H1 (cell line): Measurements from ENCODE around the gene MCAT. TPM values are rescaled to one million over a fixed set of nuclear protein-coding genes. Genes with fewer than 3 reads are reported as not detected.
A peak's percentile ranks its signal among the peaks of the same experiment; 100 is the strongest.

Experiments
- CTCF ChIA-PET: fragments of 300-600 bp; sonication (Branson Sonifier 250); formaldehyde crosslinking; loops from one replicate; lab custom pipeline; 2021; ENCODE audit not compliant: partially characterized antibody; lab: Charles Lee
- POLR2A ChIA-PET: fragments of 300-600 bp; sonication (Branson Sonifier 250); formaldehyde crosslinking; loops from one replicate; lab custom pipeline; 2021; ENCODE audit warnings: inconsistent platforms; ENCODE audit not compliant: partially characterized antibody; lab: Charles Lee
- DNase-seq, 2 experiments: peaks; one replicate each; pipeline versions ENCODE4 v3.0.0 to v3.0.0-alpha.2; 2010 to 2022; ENCODE audit warnings: low spot score in 2 of 2, low read depth in 1 of 2, mixed read lengths in 1 of 2
- FAIRE-seq: peaks from 2 replicates; lab custom pipeline; 2011; peaks lifted over from hg19 to GRCh38; lab: Jason Lieb, UNC
- H2AFZ ChIP-seq: 2 replicates; pipeline ENCODE4 v1.8.1; 2012; ENCODE audit warnings: low read length, inconsistent platforms
- H2AK5ac ChIP-seq: 2 replicates; pipeline ENCODE4 v1.6.1; 2013; ENCODE audit warnings: low read depth, low read length
- H2BK120ac ChIP-seq: replicated peaks from 2 replicates; pipeline ENCODE3; 2013; ENCODE audit warnings: low read depth, low read length, inconsistent platforms
- H2BK12ac ChIP-seq: 2 replicates; pipeline ENCODE4 v1.6.1; 2013; ENCODE audit warnings: low read depth, low read length
- H2BK15ac ChIP-seq: 2 replicates; pipeline ENCODE4 v1.6.1; 2013; ENCODE audit warnings: low read length
- H2BK20ac ChIP-seq: 2 replicates; pipeline ENCODE4 v1.6.1; 2013; ENCODE audit warnings: low read length
- H2BK5ac ChIP-seq: 2 replicates; pipeline ENCODE4 v1.6.1; 2013; ENCODE audit warnings: low read depth, low read length
- H3K14ac ChIP-seq: 2 replicates; pipeline ENCODE4 v1.6.1; 2013; ENCODE audit warnings: inconsistent platforms; ENCODE audit not compliant: insufficient read length
- H3K18ac ChIP-seq: 2 replicates; pipeline ENCODE4 v1.6.1; 2013; ENCODE audit warnings: low read length; ENCODE audit errors: extremely low read depth
- H3K23ac ChIP-seq: 2 replicates; pipeline ENCODE4 v1.6.1; 2013; ENCODE audit warnings: inconsistent platforms; ENCODE audit not compliant: insufficient read length
- H3K23me2 ChIP-seq: 2 replicates; pipeline ENCODE4 v1.6.1; 2013; ENCODE audit warnings: low read depth, low read length
- H3K27ac ChIP-seq: 2 replicates; pipeline ENCODE4 v1.6.1; 2011; ENCODE audit warnings: low read depth, low read length, inconsistent platforms
- H3K27me3 ChIP-seq, 4 experiments: replicated peaks in 1 of 4; 1 replicate in 1 of 4; 2 replicates in 3 of 4; pipeline versions ENCODE4 v1.6.1 to v1.8.1; 2011 to 2013; ENCODE audit warnings: low read length in 3 of 4, mild to moderate bottlenecking in 3 of 4, inconsistent platforms in 2 of 4, mixed read lengths in 2 of 4, moderate library complexity in 1 of 4; ENCODE audit not compliant: control insufficient read depth in 3 of 4, insufficient read depth in 3 of 4; ENCODE audit errors: extremely low read depth in 1 of 4
- H3K36me3 ChIP-seq, 4 experiments: 2 replicates each; pipeline versions ENCODE4 v1.6.1 to v1.8.1; 2011 to 2013; ENCODE audit warnings: mild to moderate bottlenecking in 4 of 4, low read length in 3 of 4, moderate library complexity in 2 of 4, control low read depth in 1 of 4, inconsistent platforms in 1 of 4; ENCODE audit not compliant: insufficient read depth in 4 of 4, control insufficient read depth in 2 of 4
- H3K4ac ChIP-seq: replicated peaks from 2 replicates; pipeline ENCODE3; 2013; ENCODE audit warnings: low read length, low read depth, mixed read lengths, inconsistent platforms; ENCODE audit not compliant: insufficient read length
- H3K4me1 ChIP-seq, 4 experiments: replicated peaks in 1 of 4; 1 replicate in 1 of 4; 2 replicates in 3 of 4; pipeline versions ENCODE4 v1.6.1 to v1.8.1; 2011 to 2013; ENCODE audit warnings: low read length in 3 of 4, inconsistent platforms in 2 of 4, mixed read lengths in 1 of 4; ENCODE audit not compliant: insufficient read depth in 4 of 4, control insufficient read depth in 3 of 4
- H3K4me2 ChIP-seq, 2 experiments: 2 replicates each; pipeline versions ENCODE4 v1.6.1 to v1.8.1; 2011 to 2013; ENCODE audit warnings: low read depth in 2 of 2, low read length in 2 of 2, control low read depth in 1 of 2, inconsistent platforms in 1 of 2, mild to moderate bottlenecking in 1 of 2; ENCODE audit not compliant: insufficient read depth in 1 of 2
- H3K4me3 ChIP-seq, 4 experiments: fragments of 200-600, 300-600 bp in 1 of 4; sonication (generic), shearing (Covaris generic), sonication (Bioruptor Twin) in 1 of 4; 2 replicates each; pipeline versions ENCODE4 v1.5.1 to v1.8.1; 2011 to 2016; ENCODE audit warnings: low read length in 4 of 4, low read depth in 3 of 4, control low read depth in 2 of 4, inconsistent platforms in 2 of 4, mild to moderate bottlenecking in 2 of 4, mixed read lengths in 1 of 4, moderate library complexity in 1 of 4; ENCODE audit not compliant: insufficient read depth in 2 of 4; ENCODE audit errors: extremely low read depth in 1 of 4
- H3K56ac ChIP-seq: replicated peaks from 2 replicates; pipeline ENCODE3; 2013; ENCODE audit warnings: low read depth, mild to moderate bottlenecking, mixed read lengths, low read length, inconsistent platforms; ENCODE audit not compliant: insufficient read length
- H3K79me1 ChIP-seq: 2 replicates; pipeline ENCODE4 v1.6.1; 2013; ENCODE audit warnings: low read depth, low read length, control low read depth
- H3K79me2 ChIP-seq, 2 experiments: 2 replicates each; pipeline versions ENCODE4 v1.6.1 to v1.8.1; 2012 to 2013; ENCODE audit warnings: low read length in 2 of 2, mild to moderate bottlenecking in 2 of 2, inconsistent platforms in 1 of 2; ENCODE audit not compliant: insufficient read depth in 2 of 2, control insufficient read depth in 1 of 2
- H3K9ac ChIP-seq, 4 experiments: replicated peaks in 1 of 4; 1 replicate in 1 of 4; 2 replicates in 3 of 4; pipeline versions ENCODE4 v1.6.1 to v1.8.1; 2011 to 2013; ENCODE audit warnings: low read depth in 3 of 4, low read length in 3 of 4, control low read depth in 2 of 4, mild to moderate bottlenecking in 2 of 4, moderate library complexity in 2 of 4, inconsistent platforms in 1 of 4; ENCODE audit errors: extremely low read depth in 1 of 4
- H3K9me3 ChIP-seq, 2 experiments: 2 replicates each; pipeline versions ENCODE4 v1.6.1 to v1.8.1; 2012 to 2013; ENCODE audit warnings: mild to moderate bottlenecking in 2 of 2, moderate library complexity in 2 of 2, control low read depth in 1 of 2, inconsistent platforms in 1 of 2, low read depth in 1 of 2, low read length in 1 of 2, mixed read lengths in 1 of 2; ENCODE audit not compliant: insufficient read depth in 2 of 2
- H4K20me1 ChIP-seq, 2 experiments: replicated peaks in 1 of 2; 2 replicates each; pipeline versions ENCODE3 to v1.8.1; 2011 to 2013; ENCODE audit warnings: inconsistent platforms in 2 of 2, low read length in 2 of 2, mild to moderate bottlenecking in 1 of 2; ENCODE audit not compliant: insufficient read depth in 2 of 2, control insufficient read depth in 1 of 2
- H4K5ac ChIP-seq: 2 replicates; pipeline ENCODE4 v1.6.1; 2013; ENCODE audit warnings: low read length, low read depth, mixed read lengths, inconsistent platforms; ENCODE audit not compliant: insufficient read length
- H4K8ac ChIP-seq: 2 replicates; pipeline ENCODE4 v1.8.0; 2013; ENCODE audit warnings: mild to moderate bottlenecking, moderate library complexity, low read length, inconsistent platforms; ENCODE audit not compliant: insufficient read depth; ENCODE audit errors: extremely low read depth
- H4K91ac ChIP-seq: replicated peaks from 2 replicates; pipeline ENCODE3; 2013; ENCODE audit warnings: low read length, mixed read lengths, inconsistent platforms; ENCODE audit not compliant: insufficient read length
- ASH2L ChIP-seq: fragments of 200-600, 300-600 bp; sonication (generic); IDR thresholded peaks from one replicate; pipeline ENCODE4 v1.7.1; 2017; ENCODE audit warnings: low read length
- BACH1 ChIP-seq: IDR thresholded peaks from 2 replicates; pipeline ENCODE4 v1.6.1; 2012; ENCODE audit warnings: low read length, improper control_type of control experiment
- HDAC2 ChIP-seq, 2 experiments: fragments of 300-600 bp in 1 of 2; sonication (generic) in 1 of 2; IDR thresholded peaks; 2 replicates each; pipeline ENCODE4 v1.6.1; 2011 to 2012; ENCODE audit warnings: low read depth in 2 of 2, low read length in 2 of 2, mild to moderate bottlenecking in 2 of 2, moderate library complexity in 2 of 2, borderline replicate concordance in 1 of 2, inconsistent platforms in 1 of 2
- KDM1A ChIP-seq: fragments of 200-600, 300-600 bp; sonication (generic); IDR thresholded peaks from 2 replicates; pipeline ENCODE4 v1.7.1; 2016; ENCODE audit warnings: mild to moderate bottlenecking, low read length, borderline replicate concordance
- SIN3A ChIP-seq, 2 experiments: IDR thresholded peaks in 1 of 2; conservative IDR thresholded peaks in 1 of 2; 2 replicates each; pipeline ENCODE4 v1.6.1; 2011 to 2012; ENCODE audit warnings: low read length in 2 of 2, improper control_type of control experiment in 1 of 2, low read depth in 1 of 2, mild to moderate bottlenecking in 1 of 2
- SIRT6 ChIP-seq: IDR thresholded peaks from one replicate; pipeline ENCODE4 v1.7.1; 2012; ENCODE audit warnings: low read length, inconsistent platforms
- TAF1 ChIP-seq: IDR thresholded peaks from 2 replicates; pipeline ENCODE4 v1.6.1; 2011; ENCODE audit warnings: mild to moderate bottlenecking, low read depth, low read length
- TBP ChIP-seq: IDR thresholded peaks from 2 replicates; pipeline ENCODE4 v1.6.1; 2011; ENCODE audit warnings: low read depth, low read length, improper control_type of control experiment
- ZNF274 ChIP-seq: IDR thresholded peaks from 2 replicates; pipeline ENCODE4 v1.7.0; 2012; ENCODE audit warnings: low read length, borderline replicate concordance; ENCODE audit errors: extremely low read depth
- WGBS, 2 experiments: shearing (Covaris generic) in 1 of 2; methylation state at CpG; one replicate each; pipeline versions ENCODE4 v1.1.6 to v1.1.7; 2013 to 2015; ENCODE audit warnings: low lambda C conversion rate in 2 of 2, mixed read lengths in 2 of 2, inconsistent platforms in 1 of 2, low coverage in 1 of 2, missing lambda C conversion rate in 1 of 2; ENCODE audit not compliant: insufficient replicate concordance in 2 of 2, insufficient coverage in 1 of 2, insufficient read length in 1 of 2; ENCODE audit errors: extremely low coverage in 1 of 2, missing lambda C conversion rate in 1 of 2; 5-methylcytosine and 5-hydroxymethylcytosine counted together
- polyA plus RNA-seq, 7 experiments: library from polyadenylated mRNA; depleted of rRNA in 3 of 7; stranded (reverse) in 5 of 7; unstranded in 2 of 7; fragments of >200 nt in 5 of 7; fragments of 200-250 nt in 2 of 7; gene quantifications; 1 replicate in 5 of 7; 2 replicates in 1 of 7; 4 replicates in 1 of 7; pipeline versions ENCODE4 v1.2.1 to v1.2.3, GENCODE V29; 2011 to 2013; ENCODE audit warnings: missing spikeins in 2 of 7, mixed read lengths in 2 of 7
- total RNA-seq: library from RNA; stranded (reverse); fragmentation: NEBNext Ultra II Directional; extraction: Animal tissue kit (Norgen Biotek cat#: 25700); gene quantifications from 2 replicates; pipeline ENCODE4 v1.2.1, GENCODE V29; 2021
- TF ChIP-seq, protein P1 (sequence below): IDR thresholded peaks from 2 replicates; pipeline ENCODE4 v1.6.1; 2012; ENCODE audit warnings: inconsistent platforms

Gene MCAT
- total and polyA plus RNA-seq, 2 of the 8 experiments (the other 6 are each of a cell fraction or from before 2014, with no cell fraction given) = 15.8 to 17.4 TPM

DNA sequence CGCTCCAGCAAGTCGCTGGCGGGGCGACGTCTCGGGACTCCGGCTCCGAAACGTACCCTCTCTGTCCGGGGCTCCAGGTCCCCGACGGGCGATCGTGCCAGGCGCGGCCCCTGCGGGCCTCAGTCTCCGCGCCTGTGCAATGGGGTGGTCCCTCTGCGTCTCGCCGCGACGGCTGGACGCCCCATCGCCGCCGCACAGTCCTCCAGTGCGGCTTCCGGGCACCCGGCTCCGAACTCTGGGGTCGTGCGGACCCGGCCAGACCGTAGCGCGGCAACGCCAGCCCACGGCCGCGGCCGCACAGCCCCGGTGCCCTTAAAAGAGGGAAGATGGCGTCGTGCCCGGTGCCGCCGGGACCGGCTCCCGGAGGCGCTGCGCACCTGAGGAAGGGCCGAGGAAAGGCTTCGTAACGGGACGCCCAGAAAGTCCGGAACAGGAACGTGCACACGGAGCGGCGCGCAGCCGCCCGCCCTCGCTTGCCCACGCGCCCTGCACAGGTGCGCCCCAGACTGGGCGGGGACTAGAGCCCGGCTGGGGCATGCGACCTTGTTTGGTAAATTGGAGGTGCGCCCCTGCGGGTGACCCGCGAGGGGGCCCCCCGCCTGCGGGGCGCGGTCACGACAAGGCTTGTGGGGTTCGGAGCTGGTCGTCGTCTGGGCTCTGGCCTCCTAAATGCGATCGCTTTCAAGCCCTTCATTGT, 32.1 kb downstream of the MCAT start:
- peak overlapping the region; percentile 14 for H4K8ac ChIP-seq
- peaks cover 13% of the 10 kb centered on the region; the same call in 1 of the 2 replicates for H3K23me2 ChIP-seq
- ChIA-PET CTCF (interaction anchor here (0.6 to 3.1 kb wide), 9 partner anchors 10 to 254 kb away, joined by 3 to 9 read pairs (median 3); partner anchors contain the start of gene ARFGAP3), POLR2A (interaction anchor here (0.6 to 1.3 kb wide), 3 partner anchors 11 to 603 kb away, joined by 3 to 7 read pairs (median 4); partner anchors contain the start of gene TTLL12)
- H3K79me1 ChIP-seq = no peaks in the 10 kb centered on the region; the same call in 1 of the 2 replicates
- no peak overlapping the region for H2AK5ac ChIP-seq
- peaks cover 3 to 4% of the 10 kb centered on the region in 2 experiments for H4K20me1 ChIP-seq
- no peak overlapping the region for H3K14ac ChIP-seq
- H3K56ac ChIP-seq = no peak overlapping the region
- H3K4me2 ChIP-seq = peak overlapping the region; percentile 91 to 97
- no peaks in the 10 kb centered on the region for H3K79me2 ChIP-seq
- no peaks in the 10 kb centered on the region for H3K36me3 ChIP-seq
- no peak overlapping the region for H2BK5ac ChIP-seq
- no peaks in the 10 kb centered on the region for H3K9me3 ChIP-seq
- no peak overlapping the region for H3K27ac ChIP-seq
- no peak overlapping the region for H4K5ac ChIP-seq
- peak overlapping the region; percentile 56 to 66 (median 62) for H3K4me3 ChIP-seq
- H3K18ac ChIP-seq = peak overlapping the region; percentile 15; the same call in 1 of the 2 replicates
- peak in 1 of 2 experiments; percentile 75 for DNase-seq
- 5% methylated on average over 83 of the region's 86 CpGs; no CpG with 5 or more reads in 1 of the 2 experiments for WGBS, 2 experiments
- peak overlapping the region; percentile 63; the same call in 1 of the 2 replicates for H2AFZ ChIP-seq
- H2BK12ac ChIP-seq = peak overlapping the region; percentile 43; the same call in 1 of the 2 replicates
- no peak overlapping the region for H4K91ac ChIP-seq
- H2BK15ac ChIP-seq = no peak overlapping the region
- peak overlapping the region in 2 of 4 experiments; percentile 29 to 40; a peak in 4 of 7 replicates for H3K9ac ChIP-seq
- H3K27me3 ChIP-seq = peaks cover 10 to 46% (median 40%) of the 10 kb centered on the region in 4 experiments
- no peak overlapping the region for H3K23ac ChIP-seq
- no peak for FAIRE-seq
- H3K4ac ChIP-seq = no peak overlapping the region
- H2BK20ac ChIP-seq = no peak overlapping the region
- no peak overlapping the region for H2BK120ac ChIP-seq
- H3K4me1 ChIP-seq = peaks cover 0 to 3% (median 1%) of the 10 kb centered on the region in 4 experiments; a peak in 4 of 7 replicates
- TF ChIP-seq TBP (no peak), ZNF274 (no peak), SIN3A (conservative IDR thresholded peaks at IDR 0.05 in 1 of 2, IDR thresholded peaks at IDR 0.05 in 1 of 2; ENCODE audit: low read depth in 1 of 2, low read length in 2 of 2) (0 out of 4 replicates have a peak, but pooled peaks of 1 of the 2 experiments have one; percentile 55), HDAC2 (IDR thresholded peaks at IDR 0.05; ENCODE audit: borderline replicate concordance in 1 of 2, low read depth in 2 of 2, low read length in 2 of 2) (0 out of 4 replicates have a peak, but pooled peaks of 1 of the 2 experiments have one; percentile 53), KDM1A (peak; percentile 80), SIRT6 (no peak), TAF1 (0 out of 2 replicates have a peak, but pooled peaks have one; percentile 19), ASH2L (peak; percentile 52), BACH1 (0 out of 2 replicates have a peak, but pooled peaks have one; percentile 48)
- TF ChIP-seq, protein P1, sequence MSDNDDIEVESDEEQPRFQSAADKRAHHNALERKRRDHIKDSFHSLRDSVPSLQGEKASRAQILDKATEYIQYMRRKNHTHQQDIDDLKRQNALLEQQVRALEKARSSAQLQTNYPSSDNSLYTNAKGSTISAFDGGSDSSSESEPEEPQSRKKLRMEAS = peak; percentile 63
